ENCODE measurements around the gene RGS8. TPM values are rescaled to one million over a fixed set of nuclear protein-coding genes. Genes with fewer than 3 reads are reported as not detected.

The RGS8 gene
- total and polyA plus RNA-seq, 2 of the 4 experiments (the other 2 are of a cell fraction) = not detected

- CTCF ChIA-PET = no interaction called here
- H2BK15ac ChIP-seq (ENCODE audit: low read depth, low read length) = no peak overlapping the region
These were observed 19.2 kb upstream of the RGS8 start for GRCh38 chr1:182703539-182703938.

More at GRCh38 chr1:182703539-182703938, 19.2 kb upstream of the RGS8 start:
- H3K18ac ChIP-seq (ENCODE audit: low read depth, low read length) = no peak overlapping the region
- no peak overlapping the region for H2AFZ ChIP-seq (replicated peaks; ENCODE audit: low read length, poor library complexity)
- H3K4me3 ChIP-seq (ENCODE audit: insufficient read depth, low read depth, low read length) = no peak overlapping the region
- no peaks in the 10 kb centered on the region for H3K4me1 ChIP-seq (ENCODE audit: control insufficient read depth, insufficient read depth, low read length)
- no peak overlapping the region for H3K56ac ChIP-seq (ENCODE audit: extremely low read depth, insufficient read depth, low read length)
- peaks cover 7% of the 10 kb centered on the region for H3K27me3 ChIP-seq (ENCODE audit: control insufficient read depth, insufficient read depth, low read length)
- no peaks in the 10 kb centered on the region for H3K9me1 ChIP-seq (ENCODE audit: insufficient read depth, low read length)
- no peak overlapping the region for H4K8ac ChIP-seq (ENCODE audit: low read depth in 2 of 2, low read length in 2 of 2)
- no peak overlapping the region for H2BK5ac ChIP-seq (ENCODE audit: low read depth, low read length, poor library complexity, severe bottlenecking)
- H3K4me2 ChIP-seq (ENCODE audit: low read depth, low read length) = no peak overlapping the region
- H3K9me3 ChIP-seq (ENCODE audit: control insufficient read depth, insufficient read depth, low read length) = no peaks in the 10 kb centered on the region
- DNase-seq (no peak), ATAC-seq (ENCODE audit: low read depth) (no peak)
- intact Hi-C loops (cut with micrococcal nuclease) = no loop called here
- H4K5ac ChIP-seq (ENCODE audit: low read depth, low read length) = no peak overlapping the region
- BruUV-seq (replicated peaks) = no TSS peak
- H3K9ac ChIP-seq (ENCODE audit: low read depth, low read length) = no peak overlapping the region
- H2AK9ac ChIP-seq (replicated peaks; ENCODE audit: low read depth, low read length, poor library complexity) = no peak overlapping the region
- H2AK5ac ChIP-seq (ENCODE audit: low read depth, low read length) = no peak overlapping the region
- no peak overlapping the region for H3K23ac ChIP-seq (ENCODE audit: low read depth, low read length)
- H3K27ac ChIP-seq (ENCODE audit: insufficient read depth, low read length) = no peak overlapping the region
- H4K91ac ChIP-seq (ENCODE audit: insufficient read depth, low read depth, low read length) = no peak overlapping the region
- H3K36me3 ChIP-seq (ENCODE audit: control insufficient read depth, insufficient read depth, low read length) = no peaks in the 10 kb centered on the region
- WGBS, 2 experiments (ENCODE audit: extremely low coverage in 2 of 2, insufficient read length in 1 of 2) = no CpG with 5 or more reads among the region's 4 CpGs
- POLR2A ChIA-PET (ENCODE audit: unreplicated experiment) = no interaction called here
- H2BK120ac ChIP-seq (ENCODE audit: low read depth, low read length) = no peak overlapping the region
- in situ Hi-C loops (cut with MboI; ENCODE audit: low sequenced_read_pairs) = no loop called here
- no peak overlapping the region for H2BK20ac ChIP-seq (ENCODE audit: low read depth, low read length)
- H3K79me1 ChIP-seq (ENCODE audit: low read depth in 1 of 2, low read length in 2 of 2) = no peaks in the 10 kb centered on the region
- dilution Hi-C loops (cut with HindIII; ENCODE audit: low sequenced_read_pairs, unreplicated experiment) = no loop called here
- no peak overlapping the region for H3K4ac ChIP-seq (ENCODE audit: low read depth, low read length)
- H4K20me1 ChIP-seq (ENCODE audit: insufficient read depth, low read length) = no peaks in the 10 kb centered on the region
- TF ChIP-seq CEBPB (IDR thresholded peaks at IDR 0.05; ENCODE audit: low read depth, low read length) (no peak), FOS (IDR thresholded peaks at IDR 0.05; ENCODE audit: low read depth, low read length) (no peak), CHD1 (IDR thresholded peaks at IDR 0.05; ENCODE audit: low read depth, low read length) (no peak), BHLHE40 (IDR thresholded peaks at IDR 0.05; ENCODE audit: low read depth, low read length) (no peak), SMC3 (IDR thresholded peaks at IDR 0.05; ENCODE audit: low read depth, low read length) (no peak), RFX5 (IDR thresholded peaks at IDR 0.05; ENCODE audit: low read depth, low read length) (no peak), MXI1 (IDR thresholded peaks at IDR 0.05; ENCODE audit: borderline replicate concordance, low read depth, low read length) (no peak), CTCF (conservative IDR thresholded peaks at IDR 0.05; ENCODE audit: low read depth, low read length) (no peak), RAD21 (IDR thresholded peaks at IDR 0.05; ENCODE audit: low read length) (no peak), ELK1 (IDR thresholded peaks at IDR 0.05; ENCODE audit: borderline replicate concordance, low read depth, low read length) (no peak), USF2 (IDR thresholded peaks at IDR 0.05; ENCODE audit: low read depth, low read length) (no peak), MAFK (IDR thresholded peaks at IDR 0.05; ENCODE audit: low read depth, low read length) (no peak), MAZ (IDR thresholded peaks at IDR 0.05; ENCODE audit: borderline replicate concordance, low read depth, low read length) (no peak), NFE2L2 (IDR thresholded peaks at IDR 0.05; ENCODE audit: low read depth, low read length) (no peak), RCOR1 (IDR thresholded peaks at IDR 0.05; ENCODE audit: insufficient replicate concordance, low read length) (no peak), POLR2A (IDR thresholded peaks at IDR 0.05; ENCODE audit: low read depth, low read length) (no peak)
- no peak overlapping the region for H3K14ac ChIP-seq (replicated peaks; ENCODE audit: low read depth, low read length)

All from IMR-90 (cell line).